Activated B cell treated with CpG ODN at 0.5 μM for 24 hours (primary cell): ENCODE results near the gene CDC42BPA. TPM values are rescaled to one million over a fixed set of nuclear protein-coding genes. Genes with fewer than 3 reads are reported as not detected.

Experiments
- ATAC-seq: fragments of 200-7000 bp; cut with Tn5 transposase; one replicate; pipeline ENCODE4 v1.10.0; 2021; ENCODE audit warnings: low read depth, mild to moderate bottlenecking, moderate library complexity
- CTCF ChIA-PET: fragments of 350-600 bp; sonication (Branson Sonifier 250); formaldehyde crosslinking; loops from one replicate; lab custom pipeline; 2021; ENCODE audit warnings: antibody characterized with exemption; lab: Charles Lee
- POLR2A ChIA-PET: fragments of 350-600 bp; sonication (Branson Sonifier 250); formaldehyde crosslinking; loops from one replicate; lab custom pipeline; 2021; ENCODE audit warnings: antibody characterized with exemption; lab: Charles Lee
- DNase-seq: peaks from one replicate; pipeline ENCODE4 v3.0.0; 2022
- H3K27ac Mint-ChIP-seq: one replicate; pipeline ENCODE4 v1.8.0; 2020; ENCODE audit warnings: mixed read lengths
- H3K27me3 Mint-ChIP-seq: one replicate; pipeline ENCODE4 v1.8.0; 2021; ENCODE audit warnings: mixed read lengths
- H3K36me3 Mint-ChIP-seq: one replicate; pipeline ENCODE4 v1.8.0; 2021; ENCODE audit warnings: low read depth, mixed read lengths
- H3K4me1 Mint-ChIP-seq: one replicate; pipeline ENCODE4 v1.8.0; 2021; ENCODE audit warnings: mixed read lengths
- H3K4me3 Mint-ChIP-seq: one replicate; pipeline ENCODE4 v1.8.0; 2020; ENCODE audit warnings: mild to moderate bottlenecking, mixed read lengths
- H3K9me3 Mint-ChIP-seq: one replicate; pipeline ENCODE4 v1.8.0; 2020; ENCODE audit warnings: mixed read lengths
- CTCF ChIP-seq: fragments of 200-600 bp; IDR thresholded peaks from one replicate; pipeline ENCODE4 v1.8.0; 2022; ENCODE audit warnings: antibody characterized with exemption, mild to moderate bottlenecking
- intact Hi-C: fragments of 100-400 bp; cut with micrococcal nuclease; formaldehyde crosslinking; loops from one replicate; pipeline ENCODE4 v1.15.1; 2024
- total RNA-seq: library from RNA; stranded (reverse); gene quantifications from 2 replicates; pipeline ENCODE4 v1.2.3, GENCODE V29; 2022

Gene CDC42BPA
- total RNA-seq, 1 donor from 2014 or later, result 0.29 TPM

DNA sequence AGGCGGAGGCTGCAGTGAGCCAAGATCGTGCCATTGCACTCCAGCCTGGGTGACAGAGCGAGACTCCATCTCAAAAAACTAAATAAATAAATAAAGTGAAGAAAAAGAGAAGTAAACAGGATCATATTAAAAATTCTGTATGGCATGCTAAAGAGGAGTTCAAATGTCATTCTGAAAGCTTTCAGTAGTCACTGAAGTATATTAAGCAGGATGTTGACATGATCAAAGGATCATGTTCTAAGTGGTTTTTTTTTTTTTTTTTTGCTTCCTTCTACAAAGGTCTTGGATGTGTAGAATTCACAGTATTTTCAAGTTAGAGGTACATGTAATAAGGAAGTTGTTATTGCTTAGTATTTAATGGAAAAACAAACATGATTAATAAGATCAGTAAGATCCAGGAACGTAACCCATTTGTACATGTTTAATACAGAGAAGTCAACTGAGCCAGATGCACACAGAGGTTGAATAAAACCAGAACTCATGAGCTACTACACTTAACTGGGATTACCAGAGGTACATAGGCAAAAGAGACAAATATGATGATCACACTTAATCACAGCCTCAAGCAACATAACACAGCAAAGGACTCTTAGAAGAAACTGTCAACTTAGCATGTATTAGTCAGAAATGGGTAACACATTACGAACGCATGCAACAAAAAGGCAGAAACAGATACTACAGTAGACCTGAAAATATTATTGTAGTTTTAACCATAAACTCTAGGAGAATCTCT is 12.2 kb downstream of the CDC42BPA start:
- no peak for DNase-seq
- Mint-ChIP-seq H3K4me1 (peaks cover 2% of the 10 kb centered on the region), H3K9me3 (no peaks in the 10 kb centered on the region), H3K27ac (no peak overlapping the region), H3K27me3 (peaks cover 15% of the 10 kb centered on the region), H3K36me3 (no peaks in the 10 kb centered on the region), H3K4me3 (no peak overlapping the region)
- CTCF ChIA-PET, result no interaction called here
- no peak for ATAC-seq
- POLR2A ChIA-PET, result no interaction called here
- no peak for TF ChIP-seq CTCF
- intact Hi-C loops, result no loop called here

- no peaks in the 10 kb centered on the region for H3K36me3 Mint-ChIP-seq
- no peak for TF ChIP-seq CTCF
- ChIA-PET POLR2A (no interaction called here), CTCF (no interaction called here)
- intact Hi-C loops, result no loop called here
- H3K9me3 Mint-ChIP-seq, result no peaks in the 10 kb centered on the region
- ATAC-seq, result no peak
- DNase-seq, result no peak
- H3K4me3 Mint-ChIP-seq, result no peak overlapping the region
- H3K4me1 Mint-ChIP-seq, result peaks cover 2% of the 10 kb centered on the region
- no peak overlapping the region for H3K27ac Mint-ChIP-seq
- peaks cover 8% of the 10 kb centered on the region for H3K27me3 Mint-ChIP-seq
Measured at GRCh38 chr1:227304665-227305064, 13.6 kb downstream of the CDC42BPA start.

- ChIA-PET CTCF (no interaction called here), POLR2A (no interaction called here)
- H3K4me3 Mint-ChIP-seq, result no peak overlapping the region
- no peaks in the 10 kb centered on the region for H3K9me3 Mint-ChIP-seq
- H3K27me3 Mint-ChIP-seq, result peaks cover 5% of the 10 kb centered on the region
- DNase-seq (no peak), ATAC-seq (no peak)
- no peaks in the 10 kb centered on the region for H3K36me3 Mint-ChIP-seq
- no peak overlapping the region for H3K27ac Mint-ChIP-seq
- no peak for TF ChIP-seq CTCF
- intact Hi-C loops, result no loop called here
- no peaks in the 10 kb centered on the region for H3K4me1 Mint-ChIP-seq
Measured at GRCh38 chr1:227303662-227304061, 14.6 kb downstream of the CDC42BPA start.

GRCh38 chr1:227300682-227301081 is 17.6 kb downstream of the CDC42BPA start:
- CTCF ChIA-PET, result no interaction called here
- TF ChIP-seq CTCF, result no peak

DNA sequence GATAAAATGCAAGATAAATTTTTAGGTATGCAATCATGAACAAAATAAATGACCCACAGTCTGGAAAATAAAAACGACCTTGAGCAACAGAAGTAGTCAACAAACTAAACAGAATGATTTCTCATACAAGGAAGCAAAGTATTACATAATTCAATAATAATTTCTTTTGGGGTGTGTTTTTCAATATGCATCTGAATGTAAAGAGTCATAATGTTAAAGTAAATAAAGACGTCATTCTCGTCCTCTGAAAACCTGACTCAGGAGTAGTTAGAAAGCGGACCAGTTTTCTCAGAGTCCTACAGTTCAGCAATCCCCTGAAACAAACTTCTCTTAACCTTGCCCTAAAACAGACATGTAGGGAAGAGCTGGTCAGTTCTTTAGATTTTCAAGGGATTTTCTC is 18.6 kb downstream of the CDC42BPA start:
- Mint-ChIP-seq H3K4me3 (no peak overlapping the region), H3K27me3 (peaks cover 5% of the 10 kb centered on the region), H3K4me1 (no peaks in the 10 kb centered on the region), H3K9me3 (peaks cover 2% of the 10 kb centered on the region), H3K27ac (no peak overlapping the region), H3K36me3 (no peaks in the 10 kb centered on the region)
- DNase-seq (no peak), ATAC-seq (no peak)
- intact Hi-C loops, result no loop called here
- ChIA-PET POLR2A (no interaction called here), CTCF (no interaction called here)
- TF ChIP-seq CTCF, result no peak

More at GRCh38 chr1:227300682-227301081, 17.6 kb downstream of the CDC42BPA start:
- POLR2A ChIA-PET, result no interaction called here
- Mint-ChIP-seq H3K27ac (no peak overlapping the region), H3K4me3 (no peak overlapping the region), H3K9me3 (peaks cover 2% of the 10 kb centered on the region), H3K36me3 (no peaks in the 10 kb centered on the region), H3K27me3 (peaks cover 5% of the 10 kb centered on the region), H3K4me1 (no peaks in the 10 kb centered on the region)
- DNase-seq (no peak), ATAC-seq (no peak)
- intact Hi-C loops, result no loop called here
